H9 (cell line): ENCODE results near the gene TRIM54. TPM values are rescaled to one million over a fixed set of nuclear protein-coding genes. Genes with fewer than 3 reads are reported as not detected.

ENCODE experiments used
- DNase-seq: peaks from one replicate; pipeline ENCODE4 v3.0.0-alpha.2; 2017
- H2AFZ ChIP-seq: one replicate; pipeline ENCODE4 v1.6.1; 2013; ENCODE audit warnings: mild to moderate bottlenecking, low read length, control low read depth, moderate library complexity
- H2AK5ac ChIP-seq: 2 replicates; pipeline ENCODE4 v1.6.1; 2013; ENCODE audit warnings: low read length, control low read depth, mixed read lengths; ENCODE audit not compliant: insufficient read length
- H2BK120ac ChIP-seq: one replicate; pipeline ENCODE4 v1.6.1; 2013; ENCODE audit warnings: low read depth, mild to moderate bottlenecking, low read length, control low read depth, inconsistent platforms; ENCODE audit not compliant: poor library complexity, severe bottlenecking
- H2BK12ac ChIP-seq: 2 replicates; pipeline ENCODE4 v1.6.1; 2013; ENCODE audit warnings: low read length, control low read depth, mixed read lengths, low read depth; ENCODE audit not compliant: insufficient read length
- H2BK15ac ChIP-seq: 2 replicates; pipeline ENCODE4 v1.6.1; 2013; ENCODE audit warnings: low read depth, low read length, control low read depth
- H2BK20ac ChIP-seq: one replicate; pipeline ENCODE4 v1.6.1; 2013; ENCODE audit warnings: low read depth, mild to moderate bottlenecking, low read length, control low read depth, inconsistent platforms; ENCODE audit not compliant: poor library complexity, severe bottlenecking
- H2BK5ac ChIP-seq: 2 replicates; pipeline ENCODE4 v1.6.1; 2013; ENCODE audit warnings: low read length, control low read depth, mixed read lengths; ENCODE audit not compliant: insufficient read length
- H3K14ac ChIP-seq: 2 replicates; pipeline ENCODE4 v1.6.1; 2013; ENCODE audit warnings: low read length, control low read depth; ENCODE audit not compliant: insufficient read depth
- H3K18ac ChIP-seq: 2 replicates; pipeline ENCODE4 v1.6.1; 2013; ENCODE audit warnings: low read depth, mild to moderate bottlenecking, mixed read lengths, low read length, control low read depth; ENCODE audit not compliant: insufficient read length
- H3K23ac ChIP-seq: 2 replicates; pipeline ENCODE4 v1.6.1; 2013; ENCODE audit warnings: low read length, control low read depth, mixed read lengths, low read depth; ENCODE audit not compliant: insufficient read length
- H3K23me2 ChIP-seq: 2 replicates; pipeline ENCODE4 v1.6.1; 2013; ENCODE audit warnings: low read depth, mild to moderate bottlenecking, mixed read lengths, low read length, control low read depth; ENCODE audit not compliant: insufficient read length, poor library complexity, severe bottlenecking
- H3K27ac ChIP-seq: 2 replicates; pipeline ENCODE4 v1.5.1; 2013; ENCODE audit warnings: low read length, control low read depth, mixed read lengths, low read depth; ENCODE audit not compliant: insufficient read length
- H3K27me3 ChIP-seq: 2 replicates; pipeline ENCODE4 v1.6.1; 2013; ENCODE audit warnings: low read length, control low read depth, inconsistent platforms; ENCODE audit not compliant: insufficient read depth
- H3K4ac ChIP-seq: 2 replicates; pipeline ENCODE4 v1.6.1; 2013; ENCODE audit warnings: low read depth, mild to moderate bottlenecking, control low read depth, inconsistent platforms, low read length, moderate library complexity
- H3K4me1 ChIP-seq: 2 replicates; pipeline ENCODE4 v1.6.1; 2013; ENCODE audit warnings: low read length, control low read depth, inconsistent platforms; ENCODE audit not compliant: insufficient read depth
- H3K4me2 ChIP-seq: 2 replicates; pipeline ENCODE4 v1.6.1; 2013; ENCODE audit warnings: low read length, control low read depth, mixed read lengths; ENCODE audit not compliant: insufficient read length, insufficient read depth
- H3K56ac ChIP-seq: 2 replicates; pipeline ENCODE4 v1.6.1; 2013; ENCODE audit warnings: low read depth, mild to moderate bottlenecking, mixed read lengths, low read length, control low read depth; ENCODE audit not compliant: insufficient read length
- H3K79me1 ChIP-seq: 2 replicates; pipeline ENCODE4 v1.6.1; 2013; ENCODE audit warnings: low read depth, mild to moderate bottlenecking, moderate library complexity, low read length, control low read depth, inconsistent platforms; ENCODE audit not compliant: insufficient read depth, poor library complexity, severe bottlenecking
- H3K79me2 ChIP-seq: 2 replicates; pipeline ENCODE4 v1.6.1; 2013; ENCODE audit warnings: low read length, control low read depth, inconsistent platforms; ENCODE audit not compliant: insufficient read depth
- H3K9ac ChIP-seq: 2 replicates; pipeline ENCODE4 v1.6.1; 2013; ENCODE audit warnings: low read length, control low read depth, mixed read lengths; ENCODE audit not compliant: insufficient read length; ENCODE audit errors: extremely low read depth
- H3K9me3 ChIP-seq: one replicate; pipeline ENCODE4 v1.6.1; 2013; ENCODE audit warnings: low read depth, low read length, inconsistent platforms; ENCODE audit not compliant: control insufficient read depth
- H3T11ph ChIP-seq: one replicate; pipeline ENCODE4 v1.6.1; 2013; ENCODE audit warnings: mild to moderate bottlenecking, low read length, control low read depth, inconsistent platforms
- H4K20me1 ChIP-seq: one replicate; pipeline ENCODE4 v1.6.1; 2013; ENCODE audit not compliant: control insufficient read depth, insufficient read length, insufficient read depth
- H4K5ac ChIP-seq: 2 replicates; pipeline ENCODE4 v1.6.1; 2013; ENCODE audit warnings: low read depth, mild to moderate bottlenecking, mixed read lengths, low read length, control low read depth; ENCODE audit not compliant: insufficient read length
- H4K8ac ChIP-seq: replicated peaks from 2 replicates; pipeline ENCODE4 v1.6.1; 2013; ENCODE audit warnings: low read length, control low read depth, mixed read lengths, low read depth; ENCODE audit not compliant: insufficient read length
- H4K91ac ChIP-seq: 2 replicates; pipeline ENCODE4 v1.6.1; 2013; ENCODE audit warnings: low read depth, mild to moderate bottlenecking, moderate library complexity, mixed read lengths, low read length, control low read depth; ENCODE audit not compliant: insufficient read length
- H3K27ac Mint-ChIP-seq, 3 experiments: 2 replicates in 2 of 3; 3 replicates in 1 of 3; pipeline ENCODE4 v1.8.0; 2020 to 2021; ENCODE audit warnings: mixed read lengths in 3 of 3, mild to moderate bottlenecking in 1 of 3, moderate library complexity in 1 of 3
- H3K27me3 Mint-ChIP-seq: 2 replicates; pipeline ENCODE4 v1.8.0; 2021; ENCODE audit warnings: low read depth, mild to moderate bottlenecking, moderate library complexity, mixed read lengths
- H3K36me3 Mint-ChIP-seq, 3 experiments: 2 replicates in 2 of 3; 3 replicates in 1 of 3; pipeline ENCODE4 v1.8.0; 2020 to 2021; ENCODE audit warnings: low read depth in 3 of 3, mixed read lengths in 3 of 3; ENCODE audit not compliant: insufficient read depth in 1 of 3
- H3K4me1 Mint-ChIP-seq, 2 experiments: 2 replicates each; pipeline ENCODE4 v1.8.0; 2020; ENCODE audit warnings: mixed read lengths in 2 of 2
- H3K4me3 Mint-ChIP-seq, 2 experiments: 2 replicates in 1 of 2; 3 replicates in 1 of 2; pipeline ENCODE4 v1.8.0; 2020 to 2021; ENCODE audit warnings: mild to moderate bottlenecking in 2 of 2, mixed read lengths in 2 of 2, moderate library complexity in 1 of 2
- H3K9me3 Mint-ChIP-seq, 2 experiments: 2 replicates in 1 of 2; 3 replicates in 1 of 2; pipeline ENCODE4 v1.8.0; 2020; ENCODE audit warnings: mild to moderate bottlenecking in 2 of 2, mixed read lengths in 2 of 2, moderate library complexity in 1 of 2
- CTCF ChIP-seq: fragments of 200-600 bp; sonication (generic); conservative IDR thresholded peaks from 3 replicates; pipeline ENCODE4 v1.8.0; 2021; ENCODE audit warnings: antibody characterized with exemption, mild to moderate bottlenecking
- WGBS: extraction: QIAGEN DNeasy Blood & Tissue Kit; methylation state at CpG from one replicate; pipeline ENCODE4 v1.1.7; 2013; ENCODE audit warnings: missing lambda C conversion rate, low lambda C conversion rate, mixed read lengths; ENCODE audit not compliant: insufficient read length; ENCODE audit errors: extremely low coverage; 5-methylcytosine and 5-hydroxymethylcytosine counted together
- total RNA-seq: library from RNA; stranded (reverse); gene quantifications from 2 replicates; pipeline ENCODE4 v1.2.1, GENCODE V29; 2021

TRIM54 gene
- total RNA-seq, 1 experiment from 2014 or later, result 5.0 TPM

- Histone ChIP-seq H3K23ac (no peak overlapping the region), H3K79me1 (no peaks in the 10 kb centered on the region)
- H3K4me3 Mint-ChIP-seq, result no peak overlapping the region
Observed at GRCh38 chr2:27236626-27237025, 45.6 kb upstream of the TRIM54 start.

More at GRCh38 chr2:27236626-27237025, 45.6 kb upstream of the TRIM54 start:
- Histone ChIP-seq H2BK15ac (no peak overlapping the region), H3K9me3 (no peaks in the 10 kb centered on the region), H3K14ac (no peak overlapping the region), H3K23me2 (no peaks in the 10 kb centered on the region), H3K27ac (no peak overlapping the region), H3K4me1 (no peaks in the 10 kb centered on the region), H2BK5ac (no peak overlapping the region), H4K20me1 (peaks cover 2% of the 10 kb centered on the region), H3K79me2 (no peaks in the 10 kb centered on the region), H2BK12ac (no peak overlapping the region), H4K8ac (no peak overlapping the region), H3T11ph (no peak overlapping the region), H3K27me3 (no peaks in the 10 kb centered on the region), H3K4ac (no peak overlapping the region), H2BK120ac (no peak overlapping the region), H2AFZ (no peak overlapping the region), H4K91ac (no peak overlapping the region), H3K9ac (no peak overlapping the region), H3K56ac (no peak overlapping the region), H3K4me2 (no peak overlapping the region), H2BK20ac (no peak overlapping the region), H3K18ac (no peak overlapping the region), H2AK5ac (no peak overlapping the region), H4K5ac (no peak overlapping the region)
- no peaks in the 10 kb centered on the region for H3K9me3 Mint-ChIP-seq
- no peak for DNase-seq
- no peaks in the 10 kb centered on the region for H3K27me3 Mint-ChIP-seq
- no peak overlapping the region; a peak in 1 of 7 replicates for H3K27ac Mint-ChIP-seq
- peaks cover 70 to 100% (median 99%) of the 10 kb centered on the region in 3 experiments for H3K36me3 Mint-ChIP-seq
- no CpG with 5 or more reads among the region's 3 CpGs for WGBS
- no peaks in the 10 kb centered on the region for H3K4me1 Mint-ChIP-seq
- no peak for TF ChIP-seq CTCF
